Measurements from ENCODE around the gene UCHL5.

The UCHL5 gene

DNA sequence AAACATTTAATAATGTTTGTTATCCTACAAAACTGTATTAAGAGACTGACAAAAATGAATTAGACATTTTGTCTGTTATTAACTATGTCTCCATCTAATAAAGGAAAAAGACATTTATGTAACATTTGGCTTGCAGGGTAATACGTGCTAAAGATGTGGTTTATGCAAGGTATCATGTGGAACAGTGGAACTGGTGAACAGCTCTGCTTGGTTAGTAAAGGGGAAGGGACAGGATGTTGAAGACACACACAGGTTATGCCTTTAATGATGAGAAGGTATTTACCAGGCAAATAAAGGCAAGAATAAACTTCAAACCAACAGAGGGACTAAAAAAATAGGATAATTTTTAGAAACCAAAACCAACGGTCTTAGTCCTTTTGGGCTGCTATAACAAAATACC is 93.1 kb downstream of the UCHL5 start:
- Histone ChIP-seq H3K79me2 (no peaks in the 10 kb centered on the region), H3K4me1 (no peaks in the 10 kb centered on the region), H3K4me2 (ENCODE audit: low read length) (no peak overlapping the region), H3K27ac (no peak overlapping the region), H3K9me3 (ENCODE audit: control insufficient read depth, low read length) (no peaks in the 10 kb centered on the region), H3K9ac (no peak overlapping the region), H3K27me3 (ENCODE audit: control insufficient read depth, insufficient read depth, low read length) (no peaks in the 10 kb centered on the region), H2AFZ (no peak overlapping the region), H3K4me3 (ENCODE audit: low read depth, low read length) (no peak overlapping the region), H3K36me3 (ENCODE audit: control insufficient read depth, insufficient read depth, low read length) (no peaks in the 10 kb centered on the region)
- no peak for TF ChIP-seq CTCF (IDR thresholded peaks at IDR 0.05)

DNA sequence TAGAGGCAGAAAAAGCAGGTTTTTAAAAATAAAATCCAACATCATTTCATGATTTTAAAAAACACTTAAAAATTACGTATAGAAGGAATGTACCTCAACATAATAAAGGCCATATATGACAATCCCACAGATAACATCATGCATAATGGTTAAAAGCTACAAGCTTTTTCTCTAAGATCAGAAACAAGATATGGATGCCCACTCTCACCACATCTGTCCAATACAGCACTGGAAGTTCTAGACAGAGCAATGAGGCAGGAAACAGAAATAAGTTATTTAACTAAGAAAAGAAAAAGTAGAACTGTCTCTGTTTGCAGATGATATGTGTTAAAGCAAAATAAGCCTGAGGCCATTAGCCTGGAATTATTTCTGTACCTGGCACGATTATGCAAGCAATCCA is 96.3 kb downstream of the UCHL5 start:
- Histone ChIP-seq H3K27me3 (ENCODE audit: control insufficient read depth, insufficient read depth, low read length) (no peaks in the 10 kb centered on the region), H3K9ac (no peak overlapping the region), H3K4me1 (no peaks in the 10 kb centered on the region), H3K4me2 (ENCODE audit: low read length) (no peak overlapping the region), H3K4me3 (ENCODE audit: low read depth, low read length) (no peak overlapping the region), H3K27ac (no peak overlapping the region), H3K36me3 (ENCODE audit: control insufficient read depth, insufficient read depth, low read length) (no peaks in the 10 kb centered on the region), H2AFZ (no peak overlapping the region), H3K9me3 (ENCODE audit: control insufficient read depth, low read length) (no peaks in the 10 kb centered on the region), H3K79me2 (no peaks in the 10 kb centered on the region)
- TF ChIP-seq CTCF (IDR thresholded peaks at IDR 0.05): no peak
